ENCODE data around the gene CCL23.
"Not testable (repeated sequence)": the region's sequence is repeated elsewhere in the genome, so short reads cannot be mapped to it uniquely, and the experiment has no call there.

The CCL23 gene

GRCh38 chr17:35998018-35998545, 19.7 kb downstream of the CCL23 start:
- ChIA-PET POLR2A (no interaction called here), CTCF (no interaction called here)
- no peak for DNase-seq (ENCODE audit: extremely low spot score)
- TF ChIP-seq SP1 (IDR thresholded peaks at IDR 0.05) (no peak), ARNT (IDR thresholded peaks at IDR 0.05) (no peak), FOXK2 (IDR thresholded peaks at IDR 0.05) (no peak), ELF4 (IDR thresholded peaks at IDR 0.05) (no peak), PKNOX1 (IDR thresholded peaks at IDR 0.05) (no peak), TARDBP (IDR thresholded peaks at IDR 0.05) (no peak), FOXM1 (IDR thresholded peaks at IDR 0.05; ENCODE audit: borderline replicate concordance) (no peak), HDGF (IDR thresholded peaks at IDR 0.05; ENCODE audit: borderline replicate concordance) (no peak), LEF1 (IDR thresholded peaks at IDR 0.05; ENCODE audit: borderline replicate concordance) (no peak), FOXA1 (IDR thresholded peaks at IDR 0.05) (no peak), L3MBTL2 (conservative IDR thresholded peaks at IDR 0.05) (no peak), CTBP1 (IDR thresholded peaks at IDR 0.05; ENCODE audit: borderline replicate concordance) (no peak)

GRCh38 chr17:35995346-35995745, 22.4 kb downstream of the CCL23 start:
- CTCF ChIA-PET; DNase-seq (ENCODE audit: extremely low spot score); POLR2A ChIA-PET: not testable (repeated sequence)

GRCh38 chr17:35991075-35991474, 26.7 kb downstream of the CCL23 start:
- ChIA-PET CTCF (no interaction called here), POLR2A (interaction anchor here (0.6 kb wide), 1 partner anchor 765 kb away, joined by 3 read pairs; no protein-coding TSS in a partner anchor)
- DNase-seq (ENCODE audit: extremely low spot score) = no peak
- TF ChIP-seq L3MBTL2 (conservative IDR thresholded peaks at IDR 0.05) (no peak), ZNF384 (IDR thresholded peaks at IDR 0.05) (no peak), BHLHE40 (IDR thresholded peaks at IDR 0.05; ENCODE audit: borderline replicate concordance) (no peak), ELF4 (IDR thresholded peaks at IDR 0.05) (no peak), HDGF (IDR thresholded peaks at IDR 0.05; ENCODE audit: borderline replicate concordance) (no peak), FOXM1 (IDR thresholded peaks at IDR 0.05; ENCODE audit: borderline replicate concordance) (no peak), SP1 (IDR thresholded peaks at IDR 0.05) (no peak), NFRKB (IDR thresholded peaks at IDR 0.05) (no peak), SUZ12 (IDR thresholded peaks at IDR 0.05) (no peak), FOXA1 (IDR thresholded peaks at IDR 0.05) (no peak), PKNOX1 (IDR thresholded peaks at IDR 0.05) (no peak), LEF1 (IDR thresholded peaks at IDR 0.05; ENCODE audit: borderline replicate concordance) (no peak), CTBP1 (IDR thresholded peaks at IDR 0.05; ENCODE audit: borderline replicate concordance) (no peak), FOXK2 (IDR thresholded peaks at IDR 0.05) (no peak)

GRCh38 chr17:35988164-35988563, 29.6 kb downstream of the CCL23 start:
- TF ChIP-seq NFRKB (IDR thresholded peaks at IDR 0.05) (no peak), L3MBTL2 (conservative IDR thresholded peaks at IDR 0.05) (no peak), LEF1 (IDR thresholded peaks at IDR 0.05; ENCODE audit: borderline replicate concordance) (no peak), SUZ12 (IDR thresholded peaks at IDR 0.05) (no peak), ARNT (IDR thresholded peaks at IDR 0.05) (no peak)
- DNase-seq (ENCODE audit: extremely low spot score) = no peak
- CTCF ChIA-PET = no interaction called here
- POLR2A ChIA-PET = no interaction called here

GRCh38 chr17:35986643-35987042, 31.1 kb downstream of the CCL23 start, which contains the start of gene CCL14:
CCL14 (minus strand) TSS chr17:35986729; CDS start chr17:35986649, 80 bp downstream.
- CTCF ChIA-PET = no interaction called here
- POLR2A ChIA-PET = no interaction called here
- no peak for TF ChIP-seq PKNOX1 (IDR thresholded peaks at IDR 0.05)
- TF ChIP-seq L3MBTL2 (conservative IDR thresholded peaks at IDR 0.05) = no peak
- TF ChIP-seq ELF4 (IDR thresholded peaks at IDR 0.05) = no peak
- DNase-seq (ENCODE audit: extremely low spot score) = no peak

GRCh38 chr17:35984140-35984539, 33.6 kb downstream of the CCL23 start:
- TF ChIP-seq TARDBP (IDR thresholded peaks at IDR 0.05) = no peak
- ChIA-PET CTCF (no interaction called here), POLR2A (no interaction called here)
- no peak for DNase-seq (ENCODE audit: extremely low spot score)

- ChIA-PET POLR2A (no interaction called here), CTCF (interaction anchor here (0.5 to 3.6 kb wide), 4 partner anchors 90 to 501 kb away, joined by 3 to 14 read pairs (median 8); no protein-coding TSS in a partner anchor)
- no peak for TF ChIP-seq PKNOX1 (IDR thresholded peaks at IDR 0.05)
- TF ChIP-seq SP1 (IDR thresholded peaks at IDR 0.05) = no peak
These were observed 35.2 kb downstream of the CCL23 start for GRCh38 chr17:35982409-35983191.

More at GRCh38 chr17:35982409-35983191, 35.2 kb downstream of the CCL23 start:
- no peak for DNase-seq (ENCODE audit: extremely low spot score)

Data from HEK293T (cell line).